H1 (cell line): ENCODE results near the gene TBC1D9. TPM values are rescaled to one million over a fixed set of nuclear protein-coding genes. Genes with fewer than 3 reads are reported as not detected.

Source experiments
- BCL11A ChIP-seq, 2 experiments: IDR thresholded peaks; one replicate each; pipeline ENCODE4 v1.6.1; 2011; ENCODE audit warnings: low read depth in 2 of 2, low read length in 2 of 2, mild to moderate bottlenecking in 2 of 2
- CBX5 ChIP-seq: fragments of 300-800, 300-1000 bp; sonication (generic); IDR thresholded peaks from 2 replicates; pipeline ENCODE4 v1.7.1; 2016; ENCODE audit warnings: antibody characterized with exemption, low read length, low read depth
- CTCF ChIP-seq, 3 experiments: IDR thresholded peaks; 1 replicate in 2 of 3; 2 replicates in 1 of 3; pipeline versions ENCODE4 v1.5.1 to v1.6.1; 2011; ENCODE audit warnings: low read length in 3 of 3, mild to moderate bottlenecking in 3 of 3, inconsistent platforms in 2 of 3, low read depth in 1 of 3, moderate library complexity in 1 of 3; ENCODE audit not compliant: insufficient read depth in 1 of 3; ENCODE audit errors: control extremely low read depth in 1 of 3
- E2F6 ChIP-seq: IDR thresholded peaks from 2 replicates; pipeline ENCODE4 v1.6.1; 2012; ENCODE audit warnings: inconsistent platforms
- HDAC6 ChIP-seq: IDR thresholded peaks from one replicate; pipeline ENCODE4 v1.7.1; 2012; ENCODE audit warnings: low read depth, mild to moderate bottlenecking, inconsistent platforms, low read length, moderate library complexity
- KDM5A ChIP-seq: fragments of 200-600 bp; IDR thresholded peaks from 2 replicates; pipeline ENCODE4 v1.7.1; 2012; ENCODE audit warnings: mild to moderate bottlenecking, low read length, inconsistent platforms, mixed read lengths
- SIX5 ChIP-seq: IDR thresholded peaks from 2 replicates; pipeline ENCODE4 v1.6.1; 2011; ENCODE audit warnings: mild to moderate bottlenecking, low read depth, low read length
- ZNF274 ChIP-seq: IDR thresholded peaks from 2 replicates; pipeline ENCODE4 v1.7.0; 2012; ENCODE audit warnings: low read length, borderline replicate concordance; ENCODE audit errors: extremely low read depth
- polyA plus RNA-seq, 7 experiments: library from polyadenylated mRNA; depleted of rRNA in 3 of 7; stranded (reverse) in 5 of 7; unstranded in 2 of 7; fragments of >200 nt in 5 of 7; fragments of 200-250 nt in 2 of 7; gene quantifications; 1 replicate in 5 of 7; 2 replicates in 1 of 7; 4 replicates in 1 of 7; pipeline versions ENCODE4 v1.2.1 to v1.2.3, GENCODE V29; 2011 to 2013; ENCODE audit warnings: missing spikeins in 2 of 7, mixed read lengths in 2 of 7
- total RNA-seq: library from RNA; stranded (reverse); fragmentation: NEBNext Ultra II Directional; extraction: Animal tissue kit (Norgen Biotek cat#: 25700); gene quantifications from 2 replicates; pipeline ENCODE4 v1.2.1, GENCODE V29; 2021

TBC1D9 gene
- total and polyA plus RNA-seq, 2 of the 8 experiments (the other 6 are each of a cell fraction or from before 2014, with no cell fraction given), result 0.94 to 1.0 TPM

GRCh38 chr4:140690093-140690492 lies 66.1 kb downstream of the TBC1D9 start (continued):
- no peak for TF ChIP-seq E2F6
- TF ChIP-seq HDAC6, result no peak
- no peak for TF ChIP-seq BCL11A (IDR thresholded peaks at IDR 0.05; ENCODE audit: low read depth in 2 of 2, low read length in 2 of 2)
- TF ChIP-seq KDM5A, result no peak
- TF ChIP-seq CBX5, result no peak
- TF ChIP-seq SIX5, result no peak
- no peak for TF ChIP-seq ZNF274
- no peak for TF ChIP-seq CTCF (IDR thresholded peaks at IDR 0.05; ENCODE audit: control extremely low read depth in 1 of 3, insufficient read depth in 1 of 3, low read depth in 1 of 3, low read length in 3 of 3)
- TF ChIP-seq, all 59 proteins: peak for 0
